ENCODE data around the gene NEAT1. TPM values are rescaled to one million over a fixed set of nuclear protein-coding genes. Genes with fewer than 3 reads are reported as not detected.

NEAT1 gene
- total and polyA plus RNA-seq, 2 of the 8 experiments (the other 6 are each of a cell fraction or from before 2014, with no cell fraction given) = 2.4 to 10.7 TPM

DNA sequence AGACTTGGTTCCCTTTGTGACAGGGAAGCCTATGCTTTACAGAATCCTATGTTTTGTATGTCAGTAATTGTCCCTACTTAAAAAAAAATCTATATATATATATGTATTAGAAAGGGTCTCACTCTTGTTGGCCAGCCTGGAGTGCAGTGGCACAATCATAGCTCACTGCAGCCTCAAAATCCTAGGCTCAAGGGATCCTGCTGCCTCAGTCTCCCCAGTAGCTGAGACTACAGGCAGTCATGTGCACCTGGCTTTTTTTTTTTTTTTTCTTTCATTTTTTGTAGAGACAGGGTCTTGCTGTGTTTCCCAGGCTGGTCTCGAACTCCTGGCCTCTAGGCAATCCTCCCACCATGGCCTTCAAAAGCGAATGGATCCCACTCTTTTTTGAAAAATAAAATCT is 2.1 kb upstream of the NEAT1 start:
- H4K91ac ChIP-seq (replicated peaks; ENCODE audit: insufficient read length, low read length) = peak overlapping the region; percentile 67
- TF ChIP-seq YY1 (IDR thresholded peaks at IDR 0.05; ENCODE audit: low read depth, low read length) (no peak), POLR2A (IDR thresholded peaks at IDR 0.05; ENCODE audit: control extremely low read depth in 1 of 2, low read depth in 2 of 2, low read length in 2 of 2) (peak in 1 of 2 experiments; percentile 32; a peak in 1 of 3 replicates)
- peak overlapping the region; percentile 95 for H2BK12ac ChIP-seq (ENCODE audit: low read depth, low read length)
- H3K36me3 ChIP-seq (ENCODE audit: control insufficient read depth in 2 of 4, insufficient read depth in 4 of 4, low read length in 3 of 4) = no peaks in the 10 kb centered on the region
- H3K18ac ChIP-seq (ENCODE audit: extremely low read depth, low read length) = peak overlapping the region; percentile 36; the same call in 1 of the 2 replicates
- peak overlapping the region; percentile 92 for H2AK5ac ChIP-seq (ENCODE audit: low read depth, low read length)
- peaks cover 22% of the 10 kb centered on the region; the same call in 1 of the 2 replicates for H3K23me2 ChIP-seq (ENCODE audit: low read depth, low read length)
- H4K20me1 ChIP-seq (replicated peaks in 1 of 2; ENCODE audit: control insufficient read depth in 1 of 2, insufficient read depth in 2 of 2, low read length in 2 of 2) = peaks cover 4 to 7% of the 10 kb centered on the region in 2 experiments
- H4K8ac ChIP-seq (ENCODE audit: extremely low read depth, insufficient read depth, low read length) = no peak overlapping the region
- H2BK20ac ChIP-seq (ENCODE audit: low read length) = peak overlapping the region; percentile 82; the same call in 1 of the 2 replicates
- ChIA-PET CTCF (ENCODE audit: partially characterized antibody) (interaction anchor here (0.6 to 22.8 kb wide), 14 partner anchors 9 to 438 kb away, joined by 3 to 430 read pairs (median 3); no protein-coding TSS in a partner anchor), POLR2A (ENCODE audit: partially characterized antibody) (interaction anchor here (0.7 to 20.8 kb wide), 17 partner anchors 8 to 303 kb away, joined by 3 to 826 read pairs (median 9); partner anchors contain the start of genes MALAT1 and ZNHIT2)
- H2BK120ac ChIP-seq (replicated peaks; ENCODE audit: low read depth, low read length) = peak overlapping the region; percentile 85
- no peak overlapping the region for H3K23ac ChIP-seq (ENCODE audit: insufficient read length)
- WGBS, 2 experiments (ENCODE audit: extremely low coverage in 1 of 2, insufficient coverage in 1 of 2, insufficient read length in 1 of 2, insufficient replicate concordance in 2 of 2, low coverage in 1 of 2, low lambda C conversion rate in 2 of 2, missing lambda C conversion rate in 1 of 2) = 80% methylated on average over 2 of the region's 2 CpGs; no CpG with 5 or more reads in 1 of the 2 experiments
- peak overlapping the region in 1 of 2 experiments; percentile 61; a peak in 2 of 4 replicates for H3K4me2 ChIP-seq (ENCODE audit: insufficient read depth in 1 of 2, low read depth in 2 of 2, low read length in 2 of 2)
- peak overlapping the region; percentile 99; the same call in 1 of the 2 replicates for H2BK5ac ChIP-seq (ENCODE audit: low read depth, low read length)
- no peak overlapping the region for H3K14ac ChIP-seq (ENCODE audit: insufficient read length)
- H3K79me2 ChIP-seq (ENCODE audit: control insufficient read depth in 1 of 2, insufficient read depth in 2 of 2, low read length in 2 of 2) = peaks cover 3 to 24% of the 10 kb centered on the region in 2 experiments
- H3K27me3 ChIP-seq (replicated peaks in 1 of 4; ENCODE audit: control insufficient read depth in 3 of 4, extremely low read depth in 1 of 4, insufficient read depth in 3 of 4, low read length in 3 of 4) = no peaks in the 10 kb centered on the region; a peak in 1 of 7 replicates
- peaks cover 35 to 80% (median 50%) of the 10 kb centered on the region in 4 experiments for H3K4me1 ChIP-seq (replicated peaks in 1 of 4; ENCODE audit: control insufficient read depth in 3 of 4, insufficient read depth in 4 of 4, low read length in 3 of 4)
- DNase-seq (ENCODE audit: low read depth in 1 of 2, low spot score in 2 of 2) (no peak), FAIRE-seq (no peak)
- H3K79me1 ChIP-seq (ENCODE audit: low read depth, low read length) = peaks cover 5% of the 10 kb centered on the region; the same call in 1 of the 2 replicates
- H2BK15ac ChIP-seq (ENCODE audit: low read length) = no peak overlapping the region
- peak overlapping the region; percentile 76 for H3K4ac ChIP-seq (replicated peaks; ENCODE audit: insufficient read length, low read depth, low read length)
- H3K9ac ChIP-seq (replicated peaks in 1 of 4; ENCODE audit: extremely low read depth in 1 of 4, low read depth in 3 of 4, low read length in 3 of 4) = no peak overlapping the region
- no peaks in the 10 kb centered on the region for H3K9me3 ChIP-seq (ENCODE audit: insufficient read depth in 2 of 2, low read depth in 1 of 2, low read length in 1 of 2)
- peak overlapping the region; percentile 37; the same call in 1 of the 2 replicates for H3K27ac ChIP-seq (ENCODE audit: low read depth, low read length)
- H3K56ac ChIP-seq (replicated peaks; ENCODE audit: insufficient read length, low read depth, low read length) = no peak overlapping the region
- peak overlapping the region; percentile 11 for H4K5ac ChIP-seq (ENCODE audit: insufficient read length, low read depth, low read length)
- H2AFZ ChIP-seq (ENCODE audit: low read length) = no peak overlapping the region
- H3K4me3 ChIP-seq (ENCODE audit: extremely low read depth in 1 of 4, insufficient read depth in 2 of 4, low read depth in 3 of 4, low read length in 4 of 4) = no peak overlapping the region

Data from H1 (cell line).